Panc1 (cell line): ENCODE results near the gene GIMAP2. TPM values are rescaled to one million over a fixed set of nuclear protein-coding genes. Genes with fewer than 3 reads are reported as not detected.

Experiments used
- ATAC-seq: fragments of 200-7000 bp; cut with Tn5 transposase; 2 replicates; pipeline ENCODE4 v1.9.1; 2020; ENCODE audit warnings: mild to moderate bottlenecking, moderate library complexity
- BruUV-seq: library from RNA; stranded (reverse); fragments of 400-500 nt; replicated peaks from 2 replicates; lab custom pipeline; 2021; lab: Mats Ljungman, UMichigan
- CTCF ChIA-PET: fragments of 300-600 bp; sonication (Branson Sonifier 250); formaldehyde crosslinking; loops from one replicate; lab custom pipeline; 2022; ENCODE audit warnings: antibody characterized with exemption; lab: Charles Lee
- POLR2A ChIA-PET: fragments of 300-600 bp; sonication (Branson Sonifier 250); formaldehyde crosslinking; loops from one replicate; lab custom pipeline; 2022; ENCODE audit warnings: antibody characterized with exemption; lab: Charles Lee
- DNase-seq: peaks from one replicate; pipeline ENCODE4 v3.0.0-alpha.2; 2010; ENCODE audit warnings: low read depth, low spot score
- H3K27ac ChIP-seq: 2 replicates; pipeline ENCODE4 v1.5.1; 2011; ENCODE audit warnings: mild to moderate bottlenecking, low read length, inconsistent platforms
- H3K27me3 ChIP-seq: fragments of 200-500 bp; sonication (Bioruptor generic); 2 replicates; pipeline ENCODE4 v1.6.0; 2014; ENCODE audit warnings: low read length, inconsistent platforms; ENCODE audit not compliant: control insufficient read depth, insufficient read depth
- H3K36me3 ChIP-seq: fragments of 200-500 bp; sonication (Bioruptor generic); 2 replicates; pipeline ENCODE4 v1.5.1; 2014; ENCODE audit warnings: inconsistent platforms, mild to moderate bottlenecking, low read length, moderate library complexity; ENCODE audit not compliant: control insufficient read depth, insufficient read depth
- H3K4me1 ChIP-seq: 2 replicates; pipeline ENCODE4 v1.5.1; 2011; ENCODE audit warnings: inconsistent platforms, mild to moderate bottlenecking, low read length, moderate library complexity; ENCODE audit not compliant: control insufficient read depth, insufficient read depth
- H3K4me3 ChIP-seq, 2 experiments: 2 replicates each; pipeline ENCODE4 v1.5.1; 2011 to 2012; ENCODE audit warnings: low read depth in 2 of 2, low read length in 2 of 2, mild to moderate bottlenecking in 2 of 2, inconsistent platforms in 1 of 2, moderate library complexity in 1 of 2
- H3K9me3 ChIP-seq: fragments of 200-500 bp; sonication (Bioruptor generic); 2 replicates; pipeline ENCODE4 v1.5.1; 2014; ENCODE audit warnings: low read depth, mild to moderate bottlenecking, inconsistent platforms, low read length, moderate library complexity; ENCODE audit not compliant: control insufficient read depth, insufficient read depth
- CTCF ChIP-seq: fragments of 450-650 bp; IDR thresholded peaks from 2 replicates; pipeline ENCODE4 v1.5.1; 2017; ENCODE audit warnings: mild to moderate bottlenecking
- POLR2AphosphoS5 ChIP-seq: IDR thresholded peaks from 2 replicates; pipeline ENCODE4 v1.6.1; 2012; ENCODE audit warnings: mild to moderate bottlenecking, low read depth, low read length, moderate library complexity
- REST ChIP-seq, 2 experiments: IDR thresholded peaks; 2 replicates each; pipeline ENCODE4 v1.6.1; 2011 to 2012; ENCODE audit warnings: low read depth in 2 of 2, control low read depth in 1 of 2, low read length in 1 of 2, mild to moderate bottlenecking in 1 of 2, moderate library complexity in 1 of 2; ENCODE audit not compliant: insufficient read depth in 1 of 2
- SIN3A ChIP-seq: IDR thresholded peaks from 2 replicates; pipeline ENCODE4 v1.6.1; 2012; ENCODE audit warnings: low read depth, mild to moderate bottlenecking, low read length, moderate library complexity, borderline replicate concordance; ENCODE audit not compliant: insufficient read depth
- TCF7L2 ChIP-seq: IDR thresholded peaks from 2 replicates; pipeline ENCODE4 v1.6.1; 2011; ENCODE audit warnings: mild to moderate bottlenecking, low read depth, low read length, inconsistent platforms
- in situ Hi-C: cut with HindIII; loops from 2 replicates; pipeline ENCODE4 v1.10.0; 2016; ENCODE audit warnings: low sequenced_read_pairs, low pct_unique_long_range_greater_than_20kb
- intact Hi-C: fragments of 100-400 bp; cut with micrococcal nuclease; formaldehyde crosslinking; loops from one replicate; pipeline ENCODE4 v1.10.0; 2022; ENCODE audit not compliant: unreplicated experiment
- total RNA-seq: library from RNA; stranded (reverse); gene quantifications from one replicate; pipeline ENCODE4 v1.2.1, GENCODE V29; 2021; ENCODE audit not compliant: unreplicated experiment

GIMAP2 gene
- total RNA-seq, 1 experiment from 2014 or later = 1.5 TPM

GRCh38 chr7:150735596-150736358 is 50.3 kb downstream of the GIMAP2 start:
- H3K36me3 ChIP-seq = no peaks in the 10 kb centered on the region
- BruUV-seq = no TSS peak
- CTCF ChIA-PET = no interaction called here
- H3K27me3 ChIP-seq = peaks cover 18% of the 10 kb centered on the region
- H3K4me3 ChIP-seq = no peak overlapping the region
- TF ChIP-seq POLR2AphosphoS5 (no peak), TCF7L2 (no peak), SIN3A (no peak)
- ATAC-seq = no peak
- POLR2A ChIA-PET = no interaction called here
- no peaks in the 10 kb centered on the region; the same call in 1 of the 2 replicates for H3K4me1 ChIP-seq
- in situ Hi-C loops = no loop called here
- intact Hi-C loops = no loop called here
- H3K27ac ChIP-seq = no peak overlapping the region
- no peak for DNase-seq
- H3K9me3 ChIP-seq = no peaks in the 10 kb centered on the region

GRCh38 chr7:150736864-150737263 is 51.4 kb downstream of the GIMAP2 start:
- Histone ChIP-seq H3K27me3 (peaks cover 18% of the 10 kb centered on the region), H3K27ac (no peak overlapping the region), H3K4me3 (no peak overlapping the region), H3K9me3 (no peaks in the 10 kb centered on the region), H3K36me3 (no peaks in the 10 kb centered on the region), H3K4me1 (no peaks in the 10 kb centered on the region; the same call in 1 of the 2 replicates)
- DNase-seq = no peak
- in situ Hi-C loops (no loop called here), intact Hi-C loops (no loop called here)
- TF ChIP-seq REST (IDR thresholded peaks at IDR 0.05; ENCODE audit: insufficient read depth in 1 of 2, low read depth in 2 of 2, low read length in 1 of 2) (no peak), SIN3A (no peak), CTCF (no peak), POLR2AphosphoS5 (no peak), TCF7L2 (no peak)
- ChIA-PET CTCF (no interaction called here), POLR2A (no interaction called here)
- ATAC-seq = no peak
- no TSS peak for BruUV-seq
